MCF 10A (cell line): Measurements from ENCODE around the gene CD99. TPM values are rescaled to one million over a fixed set of nuclear protein-coding genes. Genes with fewer than 3 reads are reported as not detected.
A peak's percentile ranks its signal among the peaks of the same experiment; 100 is the strongest.

ENCODE experiments used
- Bru-seq: library from RNA; stranded (reverse); fragments of 400-500 nt; gene quantifications from one replicate; lab custom pipeline; 2021; lab: Mats Ljungman, UMichigan
- BruChase-seq, 2 experiments: library from RNA; stranded (reverse); fragments of 400-500 nt; gene quantifications; one replicate each; lab custom pipeline; 2021; lab: Mats Ljungman, UMichigan
- BruUV-seq: library from RNA; stranded (reverse); fragments of 400-500 nt; replicated peaks from 2 replicates; lab custom pipeline; 2021; lab: Mats Ljungman, UMichigan
- CTCF ChIA-PET: fragments of 300-600 bp; sonication (Branson Sonifier 250); formaldehyde crosslinking; extraction: SDS; loops from one replicate; lab custom pipeline; 2021; ENCODE audit warnings: antibody characterized with exemption, inconsistent platforms; lab: Yijun Ruan, JAX
- POLR2A ChIA-PET: fragments of 300-600, 350-650 bp; sonication (Branson Sonifier 250); formaldehyde crosslinking; extraction: SDS; loops from one replicate; lab custom pipeline; 2020; ENCODE audit warnings: antibody characterized with exemption, inconsistent platforms; lab: Yijun Ruan, JAX
- DNase-seq: peaks from one replicate; pipeline ENCODE4 v3.0.0-alpha.2; 2018; ENCODE audit not compliant: unreplicated experiment
- H3K27ac Mint-ChIP-seq: one replicate; pipeline ENCODE4 v1.8.0; 2022; ENCODE audit warnings: mild to moderate bottlenecking, low read depth, mixed read lengths; ENCODE audit not compliant: unreplicated experiment
- H3K27me3 Mint-ChIP-seq: one replicate; pipeline ENCODE4 v1.8.0; 2022; ENCODE audit warnings: mixed read lengths; ENCODE audit not compliant: insufficient read depth, unreplicated experiment
- H3K36me3 Mint-ChIP-seq: one replicate; pipeline ENCODE4 v1.8.0; 2022; ENCODE audit warnings: mild to moderate bottlenecking, moderate library complexity, mixed read lengths; ENCODE audit not compliant: insufficient read depth, unreplicated experiment
- H3K4me1 Mint-ChIP-seq: one replicate; pipeline ENCODE4 v1.8.0; 2022; ENCODE audit warnings: mixed read lengths; ENCODE audit not compliant: insufficient read depth, unreplicated experiment
- H3K4me3 Mint-ChIP-seq: one replicate; pipeline ENCODE4 v1.8.0; 2022; ENCODE audit warnings: mild to moderate bottlenecking, moderate library complexity, mixed read lengths; ENCODE audit not compliant: unreplicated experiment
- H3K9me3 Mint-ChIP-seq: one replicate; pipeline ENCODE4 v1.8.0; 2022; ENCODE audit warnings: mixed read lengths; ENCODE audit not compliant: unreplicated experiment
- intact Hi-C: fragments of 100-400 bp; cut with micrococcal nuclease; formaldehyde crosslinking; loops from 2 replicates; pipeline ENCODE4 v1.14.1; 2022
- long read RNA-seq: library from polyadenylated mRNA; stranded (forward); transcript quantifications from one replicate; pipeline ENCODE4 v2.0.0, GENCODE V29; 2022
- total RNA-seq: library from RNA; stranded (reverse); gene quantifications from 2 replicates; pipeline ENCODE4 v1.2.3, GENCODE V29; 2022
- TF ChIP-seq, protein P1 (sequence below): fragments of 200-600 bp; IDR thresholded peaks from one replicate; pipeline ENCODE4 v1.8.0; 2022; ENCODE audit warnings: antibody characterized with exemption, mild to moderate bottlenecking; ENCODE audit not compliant: unreplicated experiment

The CD99 gene, protein sequence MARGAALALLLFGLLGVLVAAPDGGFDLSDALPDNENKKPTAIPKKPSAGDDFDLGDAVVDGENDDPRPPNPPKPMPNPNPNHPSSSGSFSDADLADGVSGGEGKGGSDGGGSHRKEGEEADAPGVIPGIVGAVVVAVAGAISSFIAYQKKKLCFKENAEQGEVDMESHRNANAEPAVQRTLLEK
- total RNA-seq (173 and 176 TPM in 2 replicates), Bru-seq, nascent RNA (percentile 83 among the genes with signal in this experiment), BruChase-seq, experiment 1, labeled RNA remaining after a 6-hour chase (percentile 80 among the genes with signal in this experiment), BruChase-seq, experiment 2, labeled RNA remaining after a 2-hour chase (percentile 77 among the genes with signal in this experiment)
- long read RNA-seq, transcript CD99-204 (9 exons, 892 nt), result minor isoform, 11 of 340 reads
- long read RNA-seq, transcript CD99-212 (10 exons, 1,089 nt), result minor isoform, 26 of 340 reads
- long read RNA-seq, transcript CD99-205 (10 exons, 1,291 nt), result major isoform, 272 of 340 reads
- long read RNA-seq, partial matches to known transcripts, result 0 of 340 reads
- long read RNA-seq, other reads (novel, unspliced or antisense), result 28 of 340 reads

- ChIA-PET CTCF (no interaction called here), POLR2A (no interaction called here)
- DNase-seq, result peak; percentile 76
- Mint-ChIP-seq H3K9me3 (no peaks in the 10 kb centered on the region), H3K4me1 (peaks cover 13% of the 10 kb centered on the region), H3K4me3 (peak within 1 kb of the TSS; percentile 94), H3K27me3 (no peaks in the 10 kb centered on the region), H3K36me3 (peaks cover 16% of the 10 kb centered on the region), H3K27ac (peak within 1 kb of the TSS; percentile 96)
- TF ChIP-seq, protein P1, sequence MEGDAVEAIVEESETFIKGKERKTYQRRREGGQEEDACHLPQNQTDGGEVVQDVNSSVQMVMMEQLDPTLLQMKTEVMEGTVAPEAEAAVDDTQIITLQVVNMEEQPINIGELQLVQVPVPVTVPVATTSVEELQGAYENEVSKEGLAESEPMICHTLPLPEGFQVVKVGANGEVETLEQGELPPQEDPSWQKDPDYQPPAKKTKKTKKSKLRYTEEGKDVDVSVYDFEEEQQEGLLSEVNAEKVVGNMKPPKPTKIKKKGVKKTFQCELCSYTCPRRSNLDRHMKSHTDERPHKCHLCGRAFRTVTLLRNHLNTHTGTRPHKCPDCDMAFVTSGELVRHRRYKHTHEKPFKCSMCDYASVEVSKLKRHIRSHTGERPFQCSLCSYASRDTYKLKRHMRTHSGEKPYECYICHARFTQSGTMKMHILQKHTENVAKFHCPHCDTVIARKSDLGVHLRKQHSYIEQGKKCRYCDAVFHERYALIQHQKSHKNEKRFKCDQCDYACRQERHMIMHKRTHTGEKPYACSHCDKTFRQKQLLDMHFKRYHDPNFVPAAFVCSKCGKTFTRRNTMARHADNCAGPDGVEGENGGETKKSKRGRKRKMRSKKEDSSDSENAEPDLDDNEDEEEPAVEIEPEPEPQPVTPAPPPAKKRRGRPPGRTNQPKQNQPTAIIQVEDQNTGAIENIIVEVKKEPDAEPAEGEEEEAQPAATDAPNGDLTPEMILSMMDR, result no peak
- BruUV-seq, result no TSS peak
- intact Hi-C loops, result loop anchor here (5.0 kb wide), 1 partner anchor 51 kb away; no protein-coding TSS in a partner anchor
Measured at GRCh38 chrX:2690856-2691542, at the start of gene CD99. TSS of gene CD99 (plus strand) at chrX:2691295. CDS start at chrX:2691361, 66 bp downstream.

GRCh38 chrX:2642146-2642545 is 48.9 kb upstream of the CD99 start:
- ChIA-PET POLR2A (no interaction called here), CTCF (no interaction called here)
- intact Hi-C loops, result no loop called here
- Mint-ChIP-seq H3K27ac (no peak overlapping the region), H3K9me3 (no peaks in the 10 kb centered on the region), H3K4me1 (no peaks in the 10 kb centered on the region), H3K27me3 (no peaks in the 10 kb centered on the region), H3K4me3 (no peak overlapping the region), H3K36me3 (peaks cover 21% of the 10 kb centered on the region)
- DNase-seq, result no peak
- no TSS peak for BruUV-seq
- TF ChIP-seq, protein P1, result no peak

- intact Hi-C loops, result no loop called here
- no peak overlapping the region for H3K27ac Mint-ChIP-seq
- BruUV-seq, result no TSS peak
- H3K4me3 Mint-ChIP-seq, result no peak overlapping the region
- H3K9me3 Mint-ChIP-seq, result no peaks in the 10 kb centered on the region
- POLR2A ChIA-PET, result no interaction called here
- TF ChIP-seq, protein P1, result no peak
- peaks cover 21% of the 10 kb centered on the region for H3K36me3 Mint-ChIP-seq
- DNase-seq, result no peak
- no peaks in the 10 kb centered on the region for H3K27me3 Mint-ChIP-seq
- no peaks in the 10 kb centered on the region for H3K4me1 Mint-ChIP-seq
- CTCF ChIA-PET, result no interaction called here
Measured at GRCh38 chrX:2642791-2643190, 48.3 kb upstream of the CD99 start.

DNA sequence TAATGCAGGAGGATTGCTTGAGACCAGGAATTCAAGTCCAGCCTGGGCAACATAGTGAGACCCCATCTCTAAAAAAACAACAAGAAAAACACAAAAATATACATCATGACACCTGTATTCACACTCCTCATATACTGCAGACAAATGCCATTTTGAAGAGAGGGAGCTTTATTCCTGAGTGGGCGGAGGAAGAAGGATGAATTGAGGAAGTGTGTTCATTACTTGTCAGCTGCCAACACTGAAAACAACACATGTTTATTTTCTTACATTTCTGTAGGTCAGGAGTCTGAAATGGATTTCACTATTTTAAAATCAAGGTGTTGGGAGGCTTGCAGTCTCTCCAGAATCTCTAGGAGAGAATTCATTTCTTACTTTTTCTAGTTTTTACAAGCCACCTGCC is 47.2 kb upstream of the CD99 start:
- ChIA-PET POLR2A (no interaction called here), CTCF (no interaction called here)
- no peak overlapping the region for H3K4me3 Mint-ChIP-seq
- DNase-seq, result no peak
- intact Hi-C loops, result loop anchor here (1.0 kb wide), 3 partner anchors 66 to 175 kb away; no protein-coding TSS in a partner anchor
- TF ChIP-seq, protein P1, result no peak
- no TSS peak for BruUV-seq
- H3K36me3 Mint-ChIP-seq, result peaks cover 14% of the 10 kb centered on the region
- no peak overlapping the region for H3K27ac Mint-ChIP-seq
- no peaks in the 10 kb centered on the region for H3K9me3 Mint-ChIP-seq
- no peaks in the 10 kb centered on the region for H3K27me3 Mint-ChIP-seq
- no peaks in the 10 kb centered on the region for H3K4me1 Mint-ChIP-seq
